T-helper 2 cell (primary cell): ENCODE measurements around the gene COX8C.
"Not testable (repeated sequence)": the region's sequence is repeated elsewhere in the genome, so short reads cannot be mapped to it uniquely, and the experiment has no call there.

ENCODE experiments used
- DNase-seq, 5 experiments: peaks; one replicate each; pipeline versions ENCODE4 v3.0.0 to v3.0.0-alpha.2; 2012 to 2022

Gene COX8C

GRCh38 chr14:93322929-93323599, 23.9 kb upstream of the COX8C start:
- DNase-seq: no peak

GRCh38 chr14:93323600-93324174, 23.3 kb upstream of the COX8C start:
- DNase-seq: no peak

- no peak for DNase-seq
Measured at GRCh38 chr14:93326196-93326595, 20.8 kb upstream of the COX8C start.

- no peak for DNase-seq
Measured at GRCh38 chr14:93328546-93328945, 18.4 kb upstream of the COX8C start.

GRCh38 chr14:93329965-93330608, 16.9 kb upstream of the COX8C start:
- no peak for DNase-seq

- no peak for DNase-seq
Measured at GRCh38 chr14:93330609-93331000, 16.4 kb upstream of the COX8C start.

GRCh38 chr14:93331002-93331727, 15.8 kb upstream of the COX8C start:
- peak in 1 of 5 experiments; percentile 13 for DNase-seq

- DNase-seq: no peak
Measured at GRCh38 chr14:93331728-93332396, 15.1 kb upstream of the COX8C start.

- DNase-seq: peak in 3 of 5 experiments; percentile 12 to 35 (median 17)
Measured at GRCh38 chr14:93332397-93332852, 14.6 kb upstream of the COX8C start.

GRCh38 chr14:93332853-93333630, 13.9 kb upstream of the COX8C start, which contains the start of gene BTBD7:
BTBD7 (minus strand) TSS chr14:93333036; CDS start chr14:93296051, 36,985 bp downstream.
- DNase-seq: peak; percentile 90 to 96 (median 92)

GRCh38 chr14:93333631-93334103, 13.3 kb upstream of the COX8C start:
- DNase-seq: no peak

- DNase-seq: no peak
Measured at GRCh38 chr14:93337143-93337753, 9.7 kb upstream of the COX8C start.

- no peak for DNase-seq
Measured at GRCh38 chr14:93337884-93338283, 9.1 kb upstream of the COX8C start.

GRCh38 chr14:93343266-93343665, 3.7 kb upstream of the COX8C start:
- DNase-seq: no peak

GRCh38 chr14:93343797-93344196, 3.2 kb upstream of the COX8C start:
- no peak for DNase-seq

- DNase-seq: no peak
Measured at GRCh38 chr14:93347850-93348249, 868 bp downstream of the COX8C start.

- DNase-seq: no peak
Measured at GRCh38 chr14:93348292-93348691, 1.3 kb downstream of the COX8C start.

- not testable (repeated sequence) for DNase-seq
Measured at GRCh38 chr14:93354873-93355272, 7.9 kb downstream of the COX8C start.

GRCh38 chr14:93368996-93369712, 22.2 kb downstream of the COX8C start:
- no peak for DNase-seq

- no peak for DNase-seq
Measured at GRCh38 chr14:93369713-93370266, 22.8 kb downstream of the COX8C start.
